PC-3 (cell line): ENCODE data around the gene TH. TPM values are rescaled to one million over a fixed set of nuclear protein-coding genes. Genes with fewer than 3 reads are reported as not detected.

Experiments used
- ATAC-seq: fragments of 200-7000 bp; cut with Tn5 transposase; 2 replicates; pipeline ENCODE4 v1.9.1; 2020; ENCODE audit warnings: mild to moderate bottlenecking, moderate library complexity
- BruUV-seq: library from RNA; stranded (reverse); fragments of 400-500 nt; replicated peaks from 2 replicates; lab custom pipeline; 2021; lab: Mats Ljungman, UMichigan
- CTCF ChIA-PET: fragments of 300-600 bp; sonication (Branson Sonifier 250); formaldehyde crosslinking; loops from one replicate; lab custom pipeline; 2022; ENCODE audit warnings: antibody characterized with exemption; lab: Charles Lee
- POLR2A ChIA-PET: fragments of 300-600 bp; sonication (Branson Sonifier 250); formaldehyde crosslinking; loops from one replicate; lab custom pipeline; 2022; ENCODE audit warnings: antibody characterized with exemption; ENCODE audit not compliant: unreplicated experiment; lab: Charles Lee
- DNase-seq: peaks from one replicate; pipeline ENCODE4 v3.0.0-alpha.2; 2015
- H2AFZ ChIP-seq: fragments of 300-600 bp; sonication (generic); 2 replicates; pipeline ENCODE4 v1.6.0; 2016; ENCODE audit warnings: antibody characterized with exemption, low read length
- H3F3A ChIP-seq: fragments of 300-600 bp; sonication (generic); one replicate; pipeline ENCODE4 v1.6.0; 2017; ENCODE audit warnings: antibody characterized with exemption, low read length, control low read depth, mild to moderate bottlenecking; ENCODE audit not compliant: unreplicated experiment
- H3K27ac ChIP-seq: fragments of 300-600 bp; sonication (generic); 2 replicates; pipeline ENCODE4 v1.5.1; 2016; ENCODE audit warnings: mild to moderate bottlenecking, low read length
- H3K27me3 ChIP-seq: fragments of 300-600 bp; sonication (generic); 2 replicates; pipeline ENCODE4 v1.6.1; 2016; ENCODE audit warnings: low read length, mixed read lengths
- H3K36me3 ChIP-seq: fragments of 300-600 bp; sonication (generic); 2 replicates; pipeline ENCODE4 v1.6.1; 2016; ENCODE audit warnings: low read depth, mixed run types, low read length, mixed read lengths
- H3K4me1 ChIP-seq: fragments of 300-600 bp; sonication (generic); 2 replicates; pipeline ENCODE4 v1.5.1; 2016; ENCODE audit warnings: low read length; ENCODE audit not compliant: insufficient read depth
- H3K4me2 ChIP-seq: fragments of 300-600 bp; sonication (generic); 2 replicates; pipeline ENCODE4 v1.6.0; 2016; ENCODE audit warnings: low read length
- H3K4me3 ChIP-seq: fragments of 300-600 bp; sonication (generic); 2 replicates; pipeline ENCODE4 v1.5.1; 2016; ENCODE audit warnings: mild to moderate bottlenecking, low read length, mixed read lengths
- H3K79me2 ChIP-seq: fragments of 300-600 bp; sonication (generic); 2 replicates; pipeline ENCODE4 v1.6.1; 2017; ENCODE audit warnings: low read length, mixed read lengths
- H3K9ac ChIP-seq: fragments of 300-600 bp; sonication (generic); 2 replicates; pipeline ENCODE4 v1.6.0; 2016; ENCODE audit warnings: mild to moderate bottlenecking, low read length
- H3K9me2 ChIP-seq: fragments of 300-600 bp; sonication (generic); replicated peaks from 2 replicates; pipeline ENCODE4 v1.6.1; 2016; ENCODE audit warnings: mixed run types, low read length, mixed read lengths
- H3K9me3 ChIP-seq: fragments of 300-600 bp; sonication (generic); 2 replicates; pipeline ENCODE4 v1.6.1; 2016; ENCODE audit warnings: low read length, mixed read lengths
- H4K20me1 ChIP-seq: fragments of 300-600 bp; sonication (generic); 2 replicates; pipeline ENCODE4 v1.6.1; 2016; ENCODE audit warnings: low read length, mixed read lengths
- CTCF ChIP-seq: fragments of 300-600 bp; sonication (generic); conservative IDR thresholded peaks from 2 replicates; pipeline ENCODE4 v1.5.1; 2017; ENCODE audit warnings: antibody characterized with exemption, low read depth, mild to moderate bottlenecking, low read length
- EZH2 ChIP-seq: fragments of 300-600 bp; sonication (generic); IDR thresholded peaks from one replicate; pipeline ENCODE4 v1.6.1; 2017; ENCODE audit warnings: antibody characterized with exemption, mild to moderate bottlenecking, low read length; ENCODE audit not compliant: unreplicated experiment
- EZH2phosphoT487 ChIP-seq: fragments of 300-600 bp; sonication (generic); IDR thresholded peaks from 2 replicates; pipeline ENCODE4 v1.6.1; 2018; ENCODE audit warnings: mild to moderate bottlenecking, antibody characterized with exemption, low read length, borderline replicate concordance
- intact Hi-C: fragments of 100-400 bp; cut with micrococcal nuclease; formaldehyde crosslinking; loops from 2 replicates; pipeline ENCODE4 v1.9.0; 2023
- total RNA-seq: library from RNA; depleted of rRNA; stranded (reverse); fragments of >200 nt; gene quantifications from 2 replicates; pipeline ENCODE4 v1.2.3, GENCODE V29; 2014

TH gene
- total RNA-seq, 1 experiment from 2014 or later = 8.3 TPM

- DNase-seq = no peak
- no peak overlapping the region for H3K4me3 ChIP-seq
- no peaks in the 10 kb centered on the region for H3K79me2 ChIP-seq
- H3K4me1 ChIP-seq = peaks cover 13% of the 10 kb centered on the region; the same call in 1 of the 2 replicates
- H3K9me2 ChIP-seq = no peaks in the 10 kb centered on the region
- no peak for TF ChIP-seq CTCF
- no peak for TF ChIP-seq EZH2phosphoT487
- TF ChIP-seq EZH2 = no peak
- H3K27me3 ChIP-seq = no peaks in the 10 kb centered on the region
- intact Hi-C loops = no loop called here
- no peak overlapping the region for H3K9ac ChIP-seq
- no peaks in the 10 kb centered on the region for H3F3A ChIP-seq
- CTCF ChIA-PET = no interaction called here
- H3K27ac ChIP-seq = no peak overlapping the region
- H3K9me3 ChIP-seq = no peaks in the 10 kb centered on the region
- H3K36me3 ChIP-seq = no peaks in the 10 kb centered on the region
- POLR2A ChIA-PET = no interaction called here
- no peak overlapping the region for H2AFZ ChIP-seq
- no TSS peak for BruUV-seq
- H4K20me1 ChIP-seq = no peaks in the 10 kb centered on the region
- H3K4me2 ChIP-seq = no peak overlapping the region
- no peak for ATAC-seq
Observed at GRCh38 chr11:2168286-2169004, 3.2 kb downstream of the TH start.

- BruUV-seq = no TSS peak
- Histone ChIP-seq H3K9me2 (no peaks in the 10 kb centered on the region), H3K4me3 (no peak overlapping the region), H3K79me2 (no peaks in the 10 kb centered on the region), H3K27ac (no peak overlapping the region), H4K20me1 (no peaks in the 10 kb centered on the region), H3F3A (no peaks in the 10 kb centered on the region), H3K27me3 (no peaks in the 10 kb centered on the region), H3K9ac (no peak overlapping the region), H3K9me3 (no peaks in the 10 kb centered on the region), H3K4me2 (no peak overlapping the region), H2AFZ (no peak overlapping the region), H3K36me3 (no peaks in the 10 kb centered on the region), H3K4me1 (peaks cover 13% of the 10 kb centered on the region; the same call in 1 of the 2 replicates)
- intact Hi-C loops = no loop called here
- no peak for ATAC-seq
- no peak for DNase-seq
- ChIA-PET POLR2A (no interaction called here), CTCF (no interaction called here)
- TF ChIP-seq EZH2 = no peak
- no peak for TF ChIP-seq EZH2phosphoT487
- no peak for TF ChIP-seq CTCF
Observed at GRCh38 chr11:2167141-2168045, 4.2 kb downstream of the TH start.
